ENCODE data around the gene LIPN.

The LIPN gene

DNA sequence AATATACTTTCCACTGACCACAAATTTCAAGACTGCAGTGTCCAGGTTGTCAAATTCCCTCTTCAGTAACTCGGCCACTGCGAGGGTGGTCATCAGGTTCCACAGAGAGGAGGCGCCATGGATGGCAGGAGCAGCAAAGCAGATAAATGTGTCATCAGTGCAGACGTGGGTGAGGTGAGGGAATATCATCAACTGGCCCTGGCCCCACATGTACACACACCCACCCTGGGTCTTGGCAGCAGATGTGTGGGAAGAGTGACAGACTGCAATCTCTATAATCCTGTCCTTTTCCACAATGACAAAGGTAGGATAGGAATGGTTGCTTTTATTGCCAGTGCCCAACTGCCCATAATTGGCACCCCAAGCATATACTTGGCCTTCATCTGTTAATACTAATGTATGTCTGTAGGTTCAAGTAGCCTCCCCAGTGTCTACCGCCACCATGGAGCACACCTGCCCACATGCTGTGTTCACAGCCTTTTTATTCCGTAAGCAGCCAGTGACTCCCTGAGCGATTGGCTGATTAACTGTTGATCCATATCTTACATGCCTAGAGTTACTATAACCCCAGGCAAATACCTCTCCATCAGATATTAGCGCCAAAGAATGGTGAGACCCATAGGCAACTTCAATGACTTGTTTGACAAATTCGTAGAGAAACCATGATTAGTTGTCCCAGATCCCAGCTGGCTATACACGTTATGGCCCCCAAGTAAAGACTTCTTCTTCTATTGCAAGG, 26.4 kb downstream of the LIPN start:
- no peak for DNase-seq

GRCh38 chr10:88787463-88787862, 27.6 kb downstream of the LIPN start:
- DNase-seq, result no peak

GRCh38 chr10:88788924-88789323, 29.1 kb downstream of the LIPN start:
- DNase-seq, result no peak

GRCh38 chr10:88791924-88792323, 32.1 kb downstream of the LIPN start:
- no peak for DNase-seq

DNA sequence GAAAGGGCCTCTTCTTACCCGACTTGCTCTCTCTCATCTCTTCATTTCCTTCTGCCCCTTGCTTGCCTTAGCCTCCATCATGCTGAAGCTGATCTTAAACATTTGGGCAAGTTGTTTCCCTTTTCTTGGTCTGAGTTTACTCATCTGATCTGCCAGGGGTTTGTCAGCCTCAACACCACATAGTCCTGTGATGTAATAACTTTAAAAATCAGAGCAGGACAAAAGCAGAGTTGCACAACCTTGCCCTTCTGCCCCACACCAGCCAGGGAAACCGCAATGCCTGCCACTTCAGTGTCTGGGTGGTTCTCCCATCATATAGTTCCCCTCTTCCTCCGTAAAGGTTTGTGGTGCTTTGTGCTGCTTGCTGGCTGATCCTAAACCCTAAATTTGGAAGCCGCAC, 32.8 kb downstream of the LIPN start:
- no peak for DNase-seq

GRCh38 chr10:88793712-88794299, 34.0 kb downstream of the LIPN start:
- no peak for DNase-seq

- no peak for DNase-seq
These were observed 34.9 kb downstream of the LIPN start for GRCh38 chr10:88794731-88795130.

DNA sequence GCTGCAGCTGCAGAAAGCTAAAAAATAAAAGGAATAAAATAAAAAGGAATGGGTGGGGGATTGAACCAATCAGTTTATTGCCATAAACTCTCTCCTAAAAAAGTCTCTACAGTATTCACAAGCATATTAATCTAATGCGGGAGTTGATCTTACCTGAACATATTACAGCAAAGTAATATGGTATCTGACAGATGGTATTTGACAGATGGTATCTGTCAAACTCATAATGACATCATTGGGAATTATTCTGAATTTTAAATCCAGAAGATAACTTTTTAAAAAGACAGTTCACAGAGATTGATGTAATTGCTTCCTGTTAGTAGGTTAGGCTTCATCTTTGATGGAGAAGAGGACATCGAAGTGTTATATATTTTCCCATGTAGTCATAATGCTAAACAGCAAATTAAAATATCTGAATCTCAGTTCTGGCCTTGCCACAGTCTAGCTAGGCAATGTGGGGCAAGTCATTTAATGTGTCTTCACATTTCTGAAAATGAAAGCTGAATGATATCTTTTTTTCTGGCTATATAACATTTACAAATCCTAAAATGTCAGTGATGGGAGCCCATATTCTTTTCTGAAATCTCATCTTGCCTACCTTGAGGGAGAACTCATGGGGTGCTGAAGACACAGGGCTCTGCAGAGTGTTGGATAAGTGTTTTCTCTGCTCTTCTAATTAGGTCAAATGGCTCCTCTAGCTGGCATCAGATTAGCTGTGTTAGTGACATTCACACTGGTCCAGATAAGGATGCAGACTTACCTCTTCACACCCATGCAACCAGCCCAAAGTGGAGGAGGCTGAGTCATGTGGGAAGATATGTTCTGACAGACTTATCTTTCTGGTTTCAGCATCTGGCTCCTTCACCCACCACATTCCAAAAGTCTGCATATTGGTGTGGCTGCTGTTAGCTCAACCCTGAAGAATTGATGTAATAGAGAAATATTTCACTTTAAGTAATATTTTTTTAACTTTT, 40.6 kb downstream of the LIPN start:
- no peak for DNase-seq

- no peak for DNase-seq
These were observed 42.9 kb downstream of the LIPN start, which contains the start of gene LIPM for GRCh38 chr10:88802523-88803285. Gene LIPM, plus strand, starts transcription at chr10:88802730. Its CDS starts 167 bp downstream, at chr10:88802897.

- DNase-seq, result no peak
These were observed 43.8 kb downstream of the LIPN start for GRCh38 chr10:88803641-88804040.

GRCh38 chr10:88804083-88804812, 44.4 kb downstream of the LIPN start:
- DNase-seq, result no peak

- no peak for DNase-seq
These were observed 45.5 kb downstream of the LIPN start for GRCh38 chr10:88805361-88805760.

- no peak for DNase-seq
These were observed 46.1 kb downstream of the LIPN start for GRCh38 chr10:88805924-88806323.

DNA sequence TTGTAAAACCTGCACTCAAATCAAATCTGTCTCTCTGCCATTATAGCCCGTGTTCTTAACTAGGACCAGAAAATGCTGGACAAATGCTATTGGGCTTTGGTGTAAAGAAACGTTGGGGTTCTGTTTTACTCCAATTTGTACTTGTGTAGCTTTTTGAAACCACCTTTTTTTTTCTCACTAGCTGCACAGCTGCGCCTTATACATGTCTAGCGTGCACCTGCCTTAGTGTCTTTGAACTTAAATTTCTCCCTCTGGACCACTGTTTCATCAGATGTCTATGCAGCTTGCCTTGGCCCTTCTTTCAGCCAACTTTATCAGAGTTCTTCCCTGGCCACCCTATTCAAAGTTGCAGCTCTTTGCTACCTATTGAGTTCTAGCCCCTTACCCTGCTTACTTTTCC, 49.8 kb downstream of the LIPN start:
- no peak for DNase-seq

GRCh38 chr10:88810196-88810961, 50.6 kb downstream of the LIPN start:
- DNase-seq, result no peak

DNA sequence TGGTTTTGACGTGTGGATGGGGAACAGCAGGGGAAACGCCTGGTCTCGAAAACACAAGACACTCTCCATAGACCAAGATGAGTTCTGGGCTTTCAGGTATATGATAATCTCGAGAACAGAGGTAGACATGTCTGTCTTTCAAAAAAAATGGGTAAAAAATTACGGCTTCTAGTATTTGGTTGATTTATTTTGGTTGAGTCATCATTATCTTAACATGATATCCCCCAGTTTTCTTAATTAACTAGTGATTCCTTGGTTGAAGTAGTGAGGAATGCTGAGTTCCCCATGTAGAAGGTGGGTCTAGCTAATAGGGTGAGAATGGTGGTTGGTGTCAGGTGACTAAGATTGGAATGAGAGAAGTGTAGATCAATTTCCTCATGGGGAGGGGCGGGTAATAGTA, 53.4 kb downstream of the LIPN start:
- DNase-seq, result no peak

DNA sequence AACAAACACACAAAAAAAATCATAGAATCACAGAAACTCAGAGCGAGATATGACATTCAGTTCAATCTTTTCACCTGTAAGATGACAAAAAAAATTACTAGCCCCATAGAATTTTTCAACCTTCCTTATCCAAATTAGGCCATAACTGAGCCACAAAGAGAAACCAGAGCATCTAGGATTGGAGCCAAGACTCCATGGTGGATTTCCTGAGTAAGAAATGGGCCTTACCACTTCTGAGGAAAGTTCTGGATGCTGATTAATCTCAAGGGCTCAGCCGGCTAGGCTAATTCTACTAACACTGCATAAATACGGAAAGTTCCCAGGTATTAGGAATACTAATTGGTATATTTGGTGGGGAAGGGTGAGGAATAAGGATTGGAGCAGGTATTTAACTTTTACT, 59.5 kb downstream of the LIPN start:
- no peak for DNase-seq

DNA sequence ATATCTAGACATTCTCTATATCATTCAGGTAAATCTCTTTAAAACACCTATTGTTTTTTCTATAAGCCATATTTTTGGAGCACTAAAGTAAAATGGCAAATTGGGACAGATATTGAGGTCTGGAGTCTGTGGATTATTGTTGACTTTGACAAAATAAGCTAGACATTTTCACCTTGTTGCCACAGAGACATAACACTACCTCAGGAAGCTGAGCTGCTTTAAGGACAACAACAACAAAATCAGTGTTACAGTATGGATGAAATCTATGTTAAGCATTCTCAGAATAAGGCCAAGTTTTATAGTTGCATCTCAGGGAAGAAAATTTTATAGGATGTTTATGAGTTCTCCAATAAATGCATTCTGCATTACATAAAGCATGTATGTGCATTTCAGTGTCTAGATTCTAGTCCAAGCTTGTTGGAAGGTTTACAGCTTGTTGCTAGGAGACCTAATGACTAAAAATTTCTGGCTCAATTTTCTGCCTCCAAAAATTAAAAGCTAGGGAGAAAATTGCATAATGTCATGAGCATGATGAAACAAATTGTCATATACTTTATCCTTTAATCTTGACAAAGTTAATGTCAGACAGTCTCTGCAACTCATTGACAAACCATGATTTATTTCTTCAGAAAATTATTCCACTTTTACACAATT, 61.1 kb downstream of the LIPN start:
- DNase-seq, result no peak

GRCh38 chr10:88826388-88826787, 66.6 kb downstream of the LIPN start:
- no peak for DNase-seq

DNA sequence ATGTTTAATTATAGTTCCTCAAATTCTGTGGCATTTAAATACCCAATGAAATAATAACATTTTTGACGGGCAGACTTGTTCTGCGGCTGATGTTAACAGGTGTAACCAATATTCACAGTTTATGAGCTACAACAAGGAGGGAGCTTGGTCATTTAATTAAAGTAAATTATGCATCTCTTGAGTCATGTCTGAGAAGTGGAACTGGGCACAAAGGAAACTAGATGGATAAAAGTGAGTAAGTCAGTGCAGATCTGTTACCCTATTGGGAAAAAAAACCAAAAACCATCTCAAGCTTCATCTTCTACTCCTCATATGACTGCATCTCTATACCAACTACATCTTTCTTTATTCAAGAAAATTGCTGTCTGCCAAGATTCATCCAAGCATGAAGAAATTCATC, 67.9 kb downstream of the LIPN start:
- no peak for DNase-seq

DNA sequence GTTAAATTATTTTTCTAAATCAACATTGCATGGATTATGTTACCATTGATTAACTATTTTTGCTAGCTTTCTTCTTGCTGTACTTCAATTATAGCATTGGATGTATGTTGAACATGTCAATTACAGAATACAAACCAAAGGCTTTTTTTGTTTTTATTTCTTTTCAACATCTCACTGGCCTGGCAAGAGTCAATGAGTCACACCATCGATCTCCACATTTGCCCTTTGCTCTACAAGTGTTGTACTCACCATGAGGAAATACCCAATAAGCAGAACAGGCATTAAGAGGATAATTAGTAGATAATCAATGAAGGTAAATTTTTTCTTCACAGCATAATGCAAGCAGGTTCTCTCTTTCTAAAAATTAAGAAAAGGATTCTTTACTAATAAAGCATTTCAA, 68.5 kb downstream of the LIPN start:
- DNase-seq, result no peak
